G401.6 (cell line): ENCODE measurements around the gene SPATA13.
"Not testable (repeated sequence)": the region's sequence is repeated elsewhere in the genome, so short reads cannot be mapped to it uniquely, and the experiment has no call there.

Experiments used
- FAIRE-seq: peaks from 2 replicates; lab custom pipeline; 2012; peaks lifted over from hg19 to GRCh38; lab: Jason Lieb, UNC

The SPATA13 gene

DNA sequence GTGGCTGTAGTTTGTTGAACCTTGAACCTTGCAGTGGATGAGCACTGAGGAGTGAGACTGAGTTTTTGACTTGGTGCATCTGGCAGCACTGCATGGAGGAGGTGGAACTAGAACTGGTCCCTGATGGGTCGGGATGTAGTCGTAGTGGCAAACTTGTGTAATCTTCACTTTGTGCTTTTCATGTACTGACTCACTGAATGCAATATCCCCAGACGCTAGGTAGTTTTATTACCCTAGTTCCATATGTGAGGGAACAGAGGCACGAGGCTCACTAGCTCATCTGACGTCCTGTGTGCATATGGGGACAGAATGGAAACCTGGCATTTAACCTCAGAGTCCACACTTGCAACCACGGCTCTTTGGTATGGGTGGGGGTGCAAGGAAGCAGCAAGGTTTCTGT lies 159.1 kb downstream of the SPATA13 start:
- not testable (repeated sequence) for FAIRE-seq

DNA sequence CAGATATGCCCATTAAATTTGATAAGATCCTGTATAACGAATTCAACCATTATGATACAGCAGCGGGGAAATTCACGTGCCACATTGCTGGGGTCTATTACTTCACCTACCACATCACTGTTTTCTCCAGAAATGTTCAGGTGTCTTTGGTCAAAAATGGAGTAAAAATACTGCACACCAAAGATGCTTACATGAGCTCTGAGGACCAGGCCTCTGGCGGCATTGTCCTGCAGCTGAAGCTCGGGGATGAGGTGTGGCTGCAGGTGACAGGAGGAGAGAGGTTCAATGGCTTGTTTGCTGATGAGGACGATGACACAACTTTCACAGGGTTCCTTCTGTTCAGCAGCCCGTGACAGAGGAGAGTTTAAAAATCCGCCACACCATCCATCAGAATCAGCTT lies 160.9 kb downstream of the SPATA13 start:
- FAIRE-seq: not testable (repeated sequence)

DNA sequence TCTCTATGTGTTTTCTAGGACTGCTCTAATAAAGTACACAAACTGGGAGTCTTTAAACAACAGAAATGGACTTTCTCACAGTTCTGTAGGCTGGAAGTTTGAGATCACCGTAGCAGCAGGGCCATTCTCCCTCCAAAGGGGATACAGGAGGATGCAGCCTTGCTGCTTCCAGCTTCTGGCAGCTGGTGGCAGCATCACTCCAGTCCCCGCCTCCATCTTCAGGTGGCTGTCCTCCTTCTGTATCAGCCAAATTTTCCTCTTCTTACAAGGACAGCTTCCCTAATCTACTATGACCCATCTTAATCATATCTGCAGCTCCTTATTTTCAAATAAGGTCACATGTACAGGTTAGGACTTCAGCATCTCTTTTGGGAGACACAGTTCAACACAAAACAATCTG lies 161.9 kb downstream of the SPATA13 start:
- peak; percentile 6 for FAIRE-seq

DNA sequence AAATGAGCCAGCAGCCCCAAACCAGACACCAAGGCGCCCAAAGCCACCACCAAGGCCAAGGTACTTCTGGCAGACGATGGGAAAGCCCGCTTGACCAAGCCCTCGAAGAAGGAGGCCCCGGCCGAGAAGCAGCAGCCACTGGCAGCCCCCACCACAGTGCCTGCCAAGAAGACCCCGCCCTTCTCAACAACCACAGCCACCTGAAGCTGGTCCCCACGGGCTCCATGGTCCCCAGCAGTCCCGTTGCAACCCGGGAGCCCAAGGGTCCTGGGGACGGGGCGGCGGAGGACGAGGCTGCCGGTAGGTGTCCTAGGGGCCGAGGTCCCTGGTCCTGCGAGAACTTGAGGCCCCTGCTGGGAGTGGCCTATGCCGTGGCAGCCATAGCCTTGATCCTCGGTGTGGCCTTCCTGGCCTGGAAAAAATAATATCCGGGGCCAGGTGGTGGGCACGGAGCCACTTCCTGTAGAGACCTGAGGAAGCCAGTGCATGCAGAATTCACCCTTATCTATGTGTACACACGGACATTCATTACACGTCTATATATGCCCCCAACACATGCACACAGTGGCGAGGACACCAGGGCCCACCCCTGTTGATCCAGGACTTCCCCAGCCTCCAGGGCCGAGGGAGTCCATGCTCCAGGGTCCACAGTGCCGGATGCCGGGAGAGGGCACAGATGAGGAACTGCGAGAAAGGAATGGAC lies 162.7 kb downstream of the SPATA13 start:
- FAIRE-seq: no peak

DNA sequence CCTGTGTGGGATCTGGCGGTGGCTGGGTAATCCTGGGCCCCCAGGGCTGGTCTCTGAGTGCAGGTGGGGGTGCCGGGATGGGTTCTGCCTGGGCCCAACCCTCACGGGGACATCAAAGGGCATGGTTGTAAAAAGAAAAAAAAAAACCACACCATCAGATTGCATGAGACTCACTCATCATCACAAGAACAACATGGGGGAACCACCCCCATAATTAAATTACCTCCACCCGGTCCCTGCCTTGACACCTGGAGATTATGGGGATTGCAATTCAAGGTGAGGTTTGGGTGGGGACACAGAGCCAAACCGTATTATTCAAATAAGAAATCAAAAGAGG lies 163.2 kb downstream of the SPATA13 start:
- no peak for FAIRE-seq

DNA sequence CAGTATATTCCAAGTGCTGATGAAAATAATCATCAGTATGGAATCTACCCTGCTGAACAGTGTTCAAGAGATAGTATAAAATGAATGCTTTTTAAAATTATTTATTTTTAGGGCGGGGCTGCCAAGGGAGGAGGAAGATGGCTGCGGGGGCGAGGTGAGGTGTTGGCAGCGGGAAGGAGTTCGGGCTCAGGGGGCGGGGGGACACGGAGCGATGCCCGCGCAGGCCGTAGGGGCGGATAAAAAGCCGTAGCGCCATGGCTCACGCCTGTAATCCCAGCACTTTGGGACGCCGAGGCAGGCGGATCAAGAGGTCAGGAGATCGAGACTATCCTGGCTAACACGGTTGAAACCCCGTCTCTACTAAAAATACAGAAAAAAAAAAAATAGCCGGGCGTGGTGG lies 167.1 kb downstream of the SPATA13 start:
- FAIRE-seq: not testable (repeated sequence)

DNA sequence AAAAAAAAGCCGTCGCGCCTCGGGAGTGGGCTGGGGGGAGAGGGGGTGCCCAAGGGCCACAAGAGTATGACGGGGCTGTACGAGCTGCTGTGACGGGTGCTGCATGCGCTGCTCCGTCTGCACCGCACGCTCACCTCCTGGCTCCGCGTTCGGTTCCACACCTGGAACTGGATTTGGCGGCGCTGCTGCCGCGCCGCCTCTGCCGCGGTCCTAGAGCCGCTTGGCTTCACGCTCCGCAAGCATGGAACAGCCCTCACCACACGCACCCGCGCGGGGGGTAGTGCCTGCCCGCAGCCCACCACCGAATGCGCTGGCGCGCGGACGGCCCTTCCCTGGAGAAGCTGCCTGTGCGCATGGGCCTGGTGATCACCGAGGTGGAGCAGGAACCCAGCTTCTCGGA lies 167.6 kb downstream of the SPATA13 start:
- no peak for FAIRE-seq

DNA sequence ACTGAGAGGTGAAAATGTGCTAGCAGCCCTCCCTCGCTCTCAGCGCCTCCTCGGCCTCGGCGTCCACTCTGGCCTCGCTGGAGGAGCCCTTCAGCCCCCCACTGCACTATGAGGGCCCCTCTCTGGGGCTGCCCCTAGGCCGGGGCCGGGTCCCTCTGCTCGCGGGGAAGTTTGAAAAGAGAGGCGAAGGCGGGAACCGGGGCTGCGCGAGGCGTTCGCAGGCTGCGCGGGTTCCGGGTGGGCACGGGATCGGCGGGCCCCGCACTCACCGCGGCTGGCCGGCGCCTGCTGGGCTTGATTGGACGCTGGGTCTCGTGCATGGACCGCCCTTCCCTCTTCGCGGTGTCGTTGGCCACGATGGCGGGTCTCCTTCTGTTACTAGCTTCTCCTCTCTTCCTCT lies 178.2 kb downstream of the SPATA13 start:
- no peak for FAIRE-seq

DNA sequence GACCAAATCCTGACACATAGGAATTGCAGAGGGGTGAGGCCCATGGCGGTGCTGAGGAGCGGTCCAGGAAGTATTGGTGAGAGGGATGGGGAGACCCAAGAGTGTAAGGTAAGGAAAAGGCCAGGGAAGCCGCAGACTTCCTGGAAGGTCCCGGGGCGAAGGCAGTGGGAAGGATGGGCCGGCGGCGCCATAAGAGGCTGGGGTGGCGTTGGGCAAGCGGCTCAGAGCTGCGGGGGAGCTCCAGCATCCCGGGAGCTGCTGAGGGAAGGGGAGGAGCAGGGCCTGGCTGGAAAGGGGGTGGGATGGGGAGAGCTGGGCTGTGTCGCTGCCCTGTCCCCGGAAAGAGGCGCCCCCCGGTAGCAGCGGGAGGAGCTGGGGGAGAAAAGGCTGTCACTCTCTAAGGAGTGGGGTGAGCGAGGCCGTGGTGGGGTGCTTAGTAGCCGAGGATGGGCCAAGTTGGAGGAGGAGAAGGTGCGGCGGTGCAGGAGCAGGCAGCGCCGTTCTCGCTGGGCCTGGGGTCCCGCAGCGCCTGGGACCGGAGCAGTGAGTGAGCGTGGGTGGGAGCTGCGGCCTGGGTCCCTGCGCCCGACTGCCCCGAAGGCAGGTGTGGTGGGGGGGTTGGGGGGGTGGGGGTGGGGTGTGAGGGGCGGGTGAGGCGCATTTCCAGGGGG lies 179.6 kb downstream of the SPATA13 start:
- no peak for FAIRE-seq

DNA sequence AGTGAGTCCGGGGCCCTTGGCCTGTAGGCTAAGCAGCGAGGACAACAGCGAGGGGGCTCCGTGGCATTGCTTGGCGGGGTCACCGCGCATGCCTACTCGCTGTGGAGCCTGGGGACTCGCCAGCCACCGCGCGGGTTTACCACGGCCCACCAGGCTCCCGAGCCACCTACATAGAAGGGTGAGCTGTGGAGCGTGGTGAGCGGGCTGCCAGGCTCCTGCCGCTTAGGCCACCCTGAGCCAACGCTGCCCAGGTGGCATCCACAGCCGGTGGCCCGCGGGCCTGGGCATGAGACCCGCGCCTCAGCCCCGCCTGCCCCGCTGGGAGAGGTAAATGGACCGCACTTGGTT lies 180.1 kb downstream of the SPATA13 start:
- no peak for FAIRE-seq

DNA sequence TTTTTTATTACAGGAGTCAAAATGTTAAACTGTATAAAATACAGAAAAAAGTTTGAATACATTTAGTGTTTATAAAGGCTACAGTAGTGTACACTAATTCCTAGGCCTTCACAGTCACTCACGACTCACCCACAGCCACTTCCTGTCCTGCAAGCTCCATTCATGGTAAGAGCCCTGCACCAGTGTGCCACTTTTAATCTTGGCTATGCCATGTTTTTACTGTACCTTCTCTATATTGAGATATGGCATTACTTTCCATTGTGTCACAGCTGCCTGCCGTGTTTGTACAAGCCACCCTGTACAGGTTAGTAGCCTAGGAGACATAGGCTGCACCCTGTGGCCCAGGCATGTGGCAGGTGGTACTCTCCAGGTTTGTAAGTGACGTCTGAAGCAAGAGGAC lies 180.9 kb downstream of the SPATA13 start:
- no peak for FAIRE-seq

DNA sequence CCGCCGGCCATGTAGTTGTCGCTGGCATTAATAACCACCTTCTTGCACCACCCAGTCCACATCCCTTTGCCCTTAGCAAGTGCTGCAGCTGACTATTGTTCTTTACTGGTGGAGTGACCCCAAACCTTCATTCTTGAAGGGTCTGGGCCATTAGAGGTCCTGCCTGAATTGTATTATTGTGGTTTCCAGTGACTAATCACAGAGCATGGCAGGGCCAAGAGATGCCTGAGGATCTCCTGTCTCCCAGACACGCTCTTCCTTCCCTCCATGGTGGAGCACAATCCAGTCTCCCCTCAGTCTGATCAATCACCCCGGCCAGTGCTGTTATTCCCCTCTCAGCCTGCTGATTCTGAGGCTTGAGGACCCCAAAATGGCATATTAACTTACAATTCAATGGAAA lies 187.9 kb downstream of the SPATA13 start:
- FAIRE-seq: no peak

DNA sequence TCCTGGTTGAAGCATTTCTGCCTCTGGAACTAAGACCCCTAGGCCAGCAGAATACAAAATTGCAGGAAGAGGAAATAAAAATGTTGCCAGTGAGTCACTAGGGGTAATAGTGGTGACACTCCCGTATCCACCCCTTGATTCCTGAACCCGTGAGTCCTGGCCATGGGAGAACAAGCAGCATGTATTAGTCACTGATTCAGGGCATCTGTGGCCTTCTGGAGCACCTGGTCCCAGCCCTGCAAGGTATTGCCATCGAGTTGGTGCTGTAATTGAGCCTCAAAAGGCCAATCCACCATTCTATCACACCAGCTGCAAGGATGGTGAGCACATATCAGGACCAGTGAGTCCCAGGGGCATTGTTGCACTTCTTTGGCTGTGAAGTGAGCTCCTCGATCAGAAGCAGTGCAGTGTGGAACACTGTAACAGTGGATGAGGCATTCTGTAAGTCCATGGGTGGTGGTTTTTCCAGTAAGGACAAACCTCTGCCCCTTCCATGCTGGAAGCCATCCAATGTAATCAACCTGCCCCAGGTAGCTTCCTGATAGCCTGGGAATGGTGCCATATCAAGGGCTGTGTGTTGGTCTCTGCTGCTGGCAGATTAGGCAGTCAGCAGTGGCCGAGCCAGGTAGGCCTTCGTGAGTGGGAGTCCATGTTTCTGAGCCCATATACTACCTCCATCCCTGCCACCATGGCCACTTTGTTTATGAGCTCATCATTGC lies 188.4 kb downstream of the SPATA13 start:
- no peak for FAIRE-seq

DNA sequence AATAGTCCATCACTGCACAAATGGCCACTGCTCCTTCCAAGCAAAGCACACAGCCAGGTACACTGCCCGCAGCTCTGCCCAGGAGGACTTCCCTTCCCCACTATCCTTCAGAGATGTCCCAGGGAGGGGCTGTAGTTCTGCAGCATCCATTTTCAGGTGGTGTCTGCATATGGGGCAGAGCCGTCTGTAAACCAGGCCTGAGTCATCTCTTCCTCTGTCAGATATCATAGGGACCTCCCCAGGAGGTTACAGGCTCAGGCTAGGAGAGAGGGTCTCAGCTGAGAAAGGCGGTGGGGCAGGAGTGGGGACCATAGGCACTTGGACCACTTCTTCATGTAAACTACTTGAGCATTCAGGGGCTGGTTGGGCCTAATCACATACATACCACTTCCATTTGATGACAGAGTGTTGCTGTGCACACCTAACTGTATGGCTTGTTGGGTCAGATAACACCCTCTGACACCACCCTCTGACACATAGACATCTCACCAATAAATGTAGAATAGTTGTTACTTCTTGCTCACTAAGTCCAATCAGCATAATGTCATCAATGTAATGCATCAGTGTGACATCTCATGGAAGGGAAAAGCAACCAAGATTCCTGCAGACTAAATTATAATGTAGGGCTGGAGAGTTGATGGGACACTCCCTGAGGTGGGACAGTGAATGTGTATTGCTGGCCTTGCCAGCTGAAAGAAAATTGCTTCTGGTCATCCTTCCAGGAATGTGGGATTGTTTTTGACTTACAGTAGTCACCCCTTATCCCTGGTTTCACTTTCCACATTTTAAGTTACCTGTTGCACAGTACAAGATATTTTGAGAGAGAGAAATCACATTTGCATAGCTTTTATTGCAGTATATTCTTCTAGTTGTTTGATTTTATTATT lies 189.5 kb downstream of the SPATA13 start:
- not testable (repeated sequence) for FAIRE-seq

DNA sequence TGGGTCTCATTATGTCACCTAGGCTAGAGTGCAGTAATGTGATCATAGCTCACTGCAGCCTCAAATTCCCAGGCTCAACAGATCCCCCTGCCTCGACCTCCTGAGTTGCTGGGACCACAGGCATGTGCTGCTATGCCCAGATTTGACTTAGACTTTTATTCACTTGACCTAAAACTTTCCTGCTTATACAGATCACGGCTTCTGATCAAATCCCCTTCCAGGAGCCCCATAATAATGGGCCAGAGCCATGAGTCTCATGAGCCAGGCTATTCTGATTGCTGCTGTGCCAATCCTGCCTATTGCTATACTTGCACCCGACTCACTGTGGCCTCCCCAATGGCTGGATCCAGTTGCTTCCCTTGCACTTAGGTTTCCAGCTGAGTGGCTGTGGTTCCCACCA lies 190.9 kb downstream of the SPATA13 start:
- FAIRE-seq: no peak

DNA sequence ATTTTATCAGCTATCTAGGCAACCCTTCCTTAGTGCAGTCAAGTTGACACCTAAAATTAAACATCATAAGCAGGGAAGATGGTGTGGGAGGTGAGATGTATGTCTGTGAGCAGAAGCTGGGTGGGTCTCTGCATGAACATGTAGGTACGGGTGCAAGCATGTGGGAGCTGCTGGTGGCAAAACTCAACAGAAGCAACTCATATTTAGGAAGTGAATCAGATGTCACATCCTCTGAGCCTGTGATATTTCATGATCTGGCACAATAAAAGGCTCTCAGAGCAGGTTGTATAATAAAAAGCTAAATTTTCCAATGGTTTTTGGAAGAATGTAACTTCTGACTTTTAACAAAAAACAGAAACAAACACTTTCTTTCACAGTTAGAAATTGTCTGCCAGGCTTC lies 193.2 kb downstream of the SPATA13 start:
- no peak for FAIRE-seq

DNA sequence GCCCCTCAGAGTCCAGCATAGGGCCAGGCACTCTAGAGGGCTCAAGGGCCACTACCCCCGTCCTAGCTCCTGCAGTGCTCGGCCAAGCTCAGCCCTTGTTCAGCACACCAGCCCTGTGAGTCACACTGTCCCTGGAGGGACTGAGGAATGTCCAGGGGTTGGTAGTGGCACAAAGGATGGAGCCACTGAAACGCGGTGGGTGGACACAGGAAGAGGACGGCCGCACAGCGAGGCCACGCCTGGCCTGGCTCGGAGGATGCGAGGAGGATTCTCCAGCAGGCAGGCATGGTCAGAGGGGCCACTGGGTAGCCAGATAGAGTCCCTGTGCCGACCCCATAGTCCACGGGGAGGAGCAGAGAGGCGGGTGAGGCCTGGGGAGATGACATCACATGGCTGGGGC lies 194.6 kb downstream of the SPATA13 start:
- no peak for FAIRE-seq

DNA sequence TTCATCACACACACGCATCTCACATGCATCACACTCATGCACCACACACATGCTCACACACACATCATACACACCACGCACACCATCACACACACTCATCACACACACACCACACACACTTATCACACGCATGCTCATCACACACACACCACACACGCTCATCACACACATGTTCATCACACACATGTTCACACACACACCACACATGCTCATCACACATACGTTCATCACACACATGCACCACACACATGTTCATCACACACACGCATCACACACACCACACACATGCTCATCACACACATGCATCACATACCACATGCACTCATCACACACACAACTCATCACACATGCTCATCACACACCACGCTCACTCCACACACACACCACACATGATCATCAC lies 195.8 kb downstream of the SPATA13 start:
- FAIRE-seq: no peak
